ENCODE results near the gene ZNF823. TPM values are rescaled to one million over a fixed set of nuclear protein-coding genes. Genes with fewer than 3 reads are reported as not detected.

ZNF823 gene
- total and polyA plus RNA-seq, 2 experiments from 2014 or later: 1.9 to 7.2 TPM

DNA sequence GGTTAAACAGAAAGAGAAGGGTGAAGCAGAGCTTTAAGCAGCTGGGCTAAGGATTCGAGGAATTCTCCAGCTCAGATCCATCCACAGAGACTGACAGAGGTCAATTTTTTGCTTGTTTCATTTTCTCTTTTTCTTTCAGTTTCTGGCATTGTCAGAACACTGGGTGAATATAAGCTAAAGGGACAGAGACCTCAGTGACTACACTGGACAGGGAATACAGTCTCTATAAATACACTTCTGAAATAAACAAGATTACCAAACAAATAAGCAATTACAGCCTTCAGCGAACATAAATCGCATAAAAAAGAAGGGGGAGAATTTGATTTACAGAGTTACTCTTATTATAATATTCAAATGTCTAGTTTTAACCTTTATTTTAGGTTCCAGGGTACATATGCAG, 24.4 kb upstream of the ZNF823 start:
- Histone ChIP-seq H3K9me3 (ENCODE audit: low read depth) (no peaks in the 10 kb centered on the region), H3K4me3 (no peak overlapping the region), H3K36me3 (ENCODE audit: low read depth) (no peaks in the 10 kb centered on the region), H3K9me2 (ENCODE audit: insufficient read depth) (no peaks in the 10 kb centered on the region), H3K27ac (no peak overlapping the region), H3K4me1 (ENCODE audit: insufficient read depth) (peaks cover 2% of the 10 kb centered on the region), H3F3A (ENCODE audit: insufficient read depth) (no peaks in the 10 kb centered on the region), H3K79me2 (ENCODE audit: insufficient read depth) (peaks cover 10% of the 10 kb centered on the region), H4K20me1 (ENCODE audit: insufficient read depth) (no peaks in the 10 kb centered on the region), H2AFZ (no peak overlapping the region), H3K27me3 (replicated peaks; ENCODE audit: insufficient read depth) (no peaks in the 10 kb centered on the region), H3K4me2 (ENCODE audit: unreplicated experiment) (no peak overlapping the region), H3K9ac (no peak overlapping the region)
- in situ Hi-C loops (cut with MboI): no loop called here
- TF ChIP-seq EZH2 (IDR thresholded peaks at IDR 0.05; ENCODE audit: insufficient read depth, poor library complexity, severe bottlenecking) (no peak), EZH2phosphoT487 (IDR thresholded peaks at IDR 0.05; ENCODE audit: insufficient read depth, low read depth) (no peak)
- DNase-seq: no peak
- 54 to 55% methylated on average over 3 of the region's 3 CpGs for WGBS, 2 experiments (ENCODE audit: low coverage in 1 of 2, low lambda C conversion rate in 2 of 2, missing lambda C conversion rate in 2 of 2)

DNA sequence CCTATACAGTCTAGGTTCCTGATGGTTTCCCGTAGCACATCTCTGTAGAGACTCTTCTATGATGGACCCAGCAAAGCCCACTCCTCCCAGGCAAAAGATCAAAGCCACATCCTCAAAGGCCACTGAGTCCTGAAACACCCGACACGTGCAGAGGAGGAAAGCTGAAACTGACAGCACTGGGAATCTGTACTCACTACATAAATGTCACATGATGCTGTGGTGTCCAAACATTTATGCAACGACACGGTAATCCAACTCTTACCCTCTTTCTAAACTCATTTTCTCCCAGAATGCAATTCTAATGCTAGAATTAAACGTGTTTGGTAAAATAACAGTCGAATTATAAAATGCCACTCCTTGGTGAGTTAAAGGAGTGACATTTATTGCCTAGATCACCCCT, 21.1 kb upstream of the ZNF823 start:
- in situ Hi-C loops (cut with MboI): no loop called here
- WGBS, 2 experiments (ENCODE audit: low coverage in 1 of 2, low lambda C conversion rate in 2 of 2, missing lambda C conversion rate in 2 of 2): 49 to 56% methylated on average over 7 of the region's 7 CpGs
- H3K9ac ChIP-seq: no peak overlapping the region
- no peaks in the 10 kb centered on the region for H3K27me3 ChIP-seq (replicated peaks; ENCODE audit: insufficient read depth)
- H3K9me3 ChIP-seq (ENCODE audit: low read depth): no peaks in the 10 kb centered on the region
- H3K4me1 ChIP-seq (ENCODE audit: insufficient read depth): no peaks in the 10 kb centered on the region
- no peak for TF ChIP-seq EZH2phosphoT487 (IDR thresholded peaks at IDR 0.05; ENCODE audit: insufficient read depth, low read depth)
- no peak for TF ChIP-seq EZH2 (IDR thresholded peaks at IDR 0.05; ENCODE audit: insufficient read depth, poor library complexity, severe bottlenecking)
- H3K27ac ChIP-seq: no peak overlapping the region
- no peaks in the 10 kb centered on the region for H4K20me1 ChIP-seq (ENCODE audit: insufficient read depth)
- H3K36me3 ChIP-seq (ENCODE audit: low read depth): no peaks in the 10 kb centered on the region
- H2AFZ ChIP-seq: no peak overlapping the region
- no peak overlapping the region for H3K4me3 ChIP-seq
- H3K79me2 ChIP-seq (ENCODE audit: insufficient read depth): no peaks in the 10 kb centered on the region
- H3F3A ChIP-seq (ENCODE audit: insufficient read depth): no peaks in the 10 kb centered on the region
- no peaks in the 10 kb centered on the region for H3K9me2 ChIP-seq (ENCODE audit: insufficient read depth)
- H3K4me2 ChIP-seq (ENCODE audit: unreplicated experiment): no peak overlapping the region
- no peak for DNase-seq

DNA sequence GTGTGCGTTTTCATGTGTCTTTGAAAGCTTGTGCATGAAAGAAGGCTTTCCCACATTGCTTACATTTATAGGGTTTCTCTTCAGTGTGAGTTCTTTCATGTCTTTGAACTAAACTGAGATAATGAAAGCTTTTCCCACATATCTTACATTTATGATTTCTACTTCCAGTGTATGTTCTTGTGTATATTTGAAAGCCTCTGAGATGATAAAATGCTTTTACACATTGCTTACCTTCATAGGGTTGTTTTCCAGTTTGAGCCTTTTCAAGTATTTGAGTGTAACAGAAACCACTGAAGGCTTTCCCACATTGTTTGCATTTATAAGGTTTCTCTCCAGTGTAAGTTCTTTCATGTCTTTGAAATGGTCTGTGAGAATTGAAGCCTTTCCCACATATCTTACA, 18.2 kb upstream of the ZNF823 start:
- in situ Hi-C loops (cut with MboI): no loop called here

DNA sequence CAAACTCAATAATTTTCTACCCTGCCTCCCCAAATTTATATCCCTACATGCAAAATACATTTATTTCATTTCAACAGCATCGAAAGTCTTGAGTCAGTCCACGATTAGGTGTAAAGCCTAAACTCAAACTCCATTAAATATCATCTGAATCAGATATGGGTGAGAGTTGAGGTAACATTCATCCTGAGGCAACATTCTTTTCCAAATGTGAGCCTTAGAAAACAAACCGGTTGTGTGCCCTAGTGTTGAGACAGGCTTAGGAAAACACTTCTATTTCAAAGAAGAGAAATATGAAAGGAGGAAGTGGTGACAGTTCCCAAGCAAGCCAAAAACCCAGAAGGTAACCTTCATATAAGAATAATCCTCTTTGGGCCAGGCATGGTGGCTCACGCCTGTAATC, 15.9 kb upstream of the ZNF823 start:
- no peak overlapping the region for H3K9ac ChIP-seq
- H3F3A ChIP-seq (ENCODE audit: insufficient read depth): no peaks in the 10 kb centered on the region
- H3K9me2 ChIP-seq (ENCODE audit: insufficient read depth): no peaks in the 10 kb centered on the region
- no peaks in the 10 kb centered on the region for H3K36me3 ChIP-seq (ENCODE audit: low read depth)
- in situ Hi-C loops (cut with MboI): no loop called here
- H2AFZ ChIP-seq: no peak overlapping the region
- H3K27ac ChIP-seq: no peak overlapping the region
- H3K9me3 ChIP-seq (ENCODE audit: low read depth): no peaks in the 10 kb centered on the region
- no peaks in the 10 kb centered on the region for H3K4me1 ChIP-seq (ENCODE audit: insufficient read depth)
- TF ChIP-seq EZH2phosphoT487 (IDR thresholded peaks at IDR 0.05; ENCODE audit: insufficient read depth, low read depth) (no peak), EZH2 (IDR thresholded peaks at IDR 0.05; ENCODE audit: insufficient read depth, poor library complexity, severe bottlenecking) (no peak)
- DNase-seq: no peak
- 39 to 40% methylated on average over 4 of the region's 4 CpGs for WGBS, 2 experiments (ENCODE audit: low coverage in 1 of 2, low lambda C conversion rate in 2 of 2, missing lambda C conversion rate in 2 of 2)
- no peak overlapping the region for H3K4me3 ChIP-seq
- H3K4me2 ChIP-seq (ENCODE audit: unreplicated experiment): no peak overlapping the region
- no peaks in the 10 kb centered on the region for H4K20me1 ChIP-seq (ENCODE audit: insufficient read depth)
- H3K79me2 ChIP-seq (ENCODE audit: insufficient read depth): no peaks in the 10 kb centered on the region
- no peaks in the 10 kb centered on the region for H3K27me3 ChIP-seq (replicated peaks; ENCODE audit: insufficient read depth)

More for the DNA sequence above, 18.2 kb upstream of the ZNF823 start:
- 16% methylated on average over 1 of the region's 1 CpG for WGBS, 2 experiments (ENCODE audit: low coverage in 1 of 2, low lambda C conversion rate in 2 of 2, missing lambda C conversion rate in 2 of 2)
- TF ChIP-seq EZH2 (IDR thresholded peaks at IDR 0.05; ENCODE audit: insufficient read depth, poor library complexity, severe bottlenecking): no peak
- TF ChIP-seq EZH2phosphoT487 (IDR thresholded peaks at IDR 0.05; ENCODE audit: insufficient read depth, low read depth): no peak
- H3K9ac ChIP-seq: no peak overlapping the region
- H3K9me3 ChIP-seq (ENCODE audit: low read depth): no peaks in the 10 kb centered on the region
- H2AFZ ChIP-seq: no peak overlapping the region
- H3K9me2 ChIP-seq (ENCODE audit: insufficient read depth): no peaks in the 10 kb centered on the region
- no peaks in the 10 kb centered on the region for H3K27me3 ChIP-seq (replicated peaks; ENCODE audit: insufficient read depth)
- H3K4me2 ChIP-seq (ENCODE audit: unreplicated experiment): no peak overlapping the region
- H3K36me3 ChIP-seq (ENCODE audit: low read depth): no peaks in the 10 kb centered on the region
- no peaks in the 10 kb centered on the region for H4K20me1 ChIP-seq (ENCODE audit: insufficient read depth)
- no peaks in the 10 kb centered on the region for H3K4me1 ChIP-seq (ENCODE audit: insufficient read depth)
- H3K27ac ChIP-seq: no peak overlapping the region
- no peaks in the 10 kb centered on the region for H3K79me2 ChIP-seq (ENCODE audit: insufficient read depth)
- no peak overlapping the region for H3K4me3 ChIP-seq
- no peaks in the 10 kb centered on the region for H3F3A ChIP-seq (ENCODE audit: insufficient read depth)
- DNase-seq: no peak

DNA sequence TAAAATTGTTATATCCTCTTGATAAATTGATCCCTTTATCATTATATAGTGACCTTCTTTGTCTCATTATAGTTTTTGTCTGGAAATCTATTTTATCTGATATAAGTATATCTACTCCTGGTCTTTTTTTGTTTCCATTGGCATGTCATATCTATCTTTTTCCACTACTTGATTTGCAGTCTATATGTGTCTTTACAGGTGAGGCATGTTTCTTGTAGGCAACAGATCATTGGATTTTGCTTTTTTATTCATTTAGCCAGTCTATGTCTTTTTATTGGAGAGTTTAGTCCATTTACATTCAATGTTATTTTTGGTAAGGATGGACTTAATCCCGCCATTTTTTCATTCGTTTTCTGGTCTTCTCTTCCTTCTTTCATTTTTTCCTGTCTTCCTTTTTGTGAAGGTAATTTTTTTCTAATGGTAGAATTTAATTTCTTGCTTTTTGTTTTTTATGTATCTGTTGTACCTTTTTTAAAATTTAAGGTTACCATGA, 13.5 kb upstream of the ZNF823 start:
- no peak for DNase-seq
- H3K9me2 ChIP-seq (ENCODE audit: insufficient read depth): no peaks in the 10 kb centered on the region
- no peak overlapping the region for H3K4me2 ChIP-seq (ENCODE audit: unreplicated experiment)
- in situ Hi-C loops (cut with MboI): no loop called here
- TF ChIP-seq EZH2 (IDR thresholded peaks at IDR 0.05; ENCODE audit: insufficient read depth, poor library complexity, severe bottlenecking) (no peak), EZH2phosphoT487 (IDR thresholded peaks at IDR 0.05; ENCODE audit: insufficient read depth, low read depth) (no peak)
- no peaks in the 10 kb centered on the region for H3K27me3 ChIP-seq (replicated peaks; ENCODE audit: insufficient read depth)
- H3F3A ChIP-seq (ENCODE audit: insufficient read depth): no peaks in the 10 kb centered on the region
- no peaks in the 10 kb centered on the region for H4K20me1 ChIP-seq (ENCODE audit: insufficient read depth)
- H3K27ac ChIP-seq: no peak overlapping the region
- H3K4me1 ChIP-seq (ENCODE audit: insufficient read depth): no peaks in the 10 kb centered on the region
- 7 to 8% methylated on average over 2 of the region's 2 CpGs for WGBS, 2 experiments (ENCODE audit: low coverage in 1 of 2, low lambda C conversion rate in 2 of 2, missing lambda C conversion rate in 2 of 2)
- H3K4me3 ChIP-seq: no peak overlapping the region
- no peaks in the 10 kb centered on the region for H3K79me2 ChIP-seq (ENCODE audit: insufficient read depth)
- no peaks in the 10 kb centered on the region for H3K36me3 ChIP-seq (ENCODE audit: low read depth)
- H3K9me3 ChIP-seq (ENCODE audit: low read depth): no peaks in the 10 kb centered on the region
- no peak overlapping the region for H2AFZ ChIP-seq
- no peak overlapping the region for H3K9ac ChIP-seq

All from GM23248 (cell line).